GM18502 (cell line): ENCODE results near the gene C6orf52.
"Not testable (repeated sequence)": the region's sequence is repeated elsewhere in the genome, so short reads cannot be mapped to it uniquely, and the experiment has no call there.

Source experiments
- ATAC-seq: cut with Tn5 transposase; IDR thresholded peaks from one replicate; pipeline ENCODE4 v1.9.1; 2021; ENCODE audit warnings: mild to moderate bottlenecking; ENCODE audit not compliant: unreplicated experiment, poor library complexity

The C6orf52 gene

GRCh38 chr6:10694302-10695085 is at the start of gene C6orf52, which contains the start of gene PAK1IP1:
Gene C6orf52, minus strand, starts transcription at chr6:10694616. Its CDS starts 7,066 bp downstream, at chr6:10687550.
Gene PAK1IP1, plus strand, starts transcription at chr6:10694972. Its CDS starts 14 bp downstream, at chr6:10694986.
- ATAC-seq: peak; percentile 98

GRCh38 chr6:10743515-10743914 is 49.1 kb upstream of the C6orf52 start:
- no peak for ATAC-seq

GRCh38 chr6:10742251-10742650 is 47.8 kb upstream of the C6orf52 start:
- no peak for ATAC-seq

GRCh38 chr6:10741643-10742042 is 47.2 kb upstream of the C6orf52 start:
- not testable (repeated sequence) for ATAC-seq

GRCh38 chr6:10740061-10740460 is 45.6 kb upstream of the C6orf52 start:
- ATAC-seq: no peak

DNA sequence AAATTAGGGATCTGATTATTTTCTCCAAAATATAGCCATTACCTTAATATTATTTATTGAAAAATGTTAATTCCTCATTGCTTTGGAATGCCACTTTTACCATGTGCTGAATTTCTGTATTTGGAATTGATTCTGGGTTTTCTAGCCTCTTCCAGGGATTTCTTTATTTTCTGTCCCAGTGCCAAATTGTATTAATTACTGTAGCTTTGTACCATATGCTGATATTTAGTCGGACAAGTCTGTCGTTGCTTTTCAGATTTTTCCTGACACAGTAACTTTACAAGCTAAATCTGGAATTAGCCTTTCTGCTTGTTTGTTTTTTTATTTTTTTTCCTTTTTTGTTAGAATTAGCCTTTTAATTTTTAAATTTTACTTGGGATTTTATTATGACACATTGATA is 42.3 kb upstream of the C6orf52 start:
- no peak for ATAC-seq

DNA sequence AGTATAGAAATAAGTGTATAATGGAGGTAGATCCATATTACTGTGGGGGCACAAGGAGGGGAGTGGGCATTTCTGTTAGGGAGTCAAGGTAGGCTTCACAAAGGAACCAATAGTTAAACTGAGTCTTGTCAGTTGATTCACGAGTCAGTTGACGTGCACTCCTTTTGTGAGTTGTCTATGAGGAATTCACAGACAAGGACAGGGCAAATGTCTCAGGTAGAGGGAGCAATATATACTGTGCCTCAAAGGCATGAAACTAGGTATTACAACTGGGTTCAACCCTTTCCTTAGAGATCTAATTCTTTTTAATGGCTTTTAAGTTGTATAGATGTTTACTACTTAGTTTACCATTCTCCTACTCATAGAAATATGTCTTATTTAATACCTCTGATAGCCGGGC is 39.4 kb upstream of the C6orf52 start:
- ATAC-seq: no peak

GRCh38 chr6:10733151-10733715 is 38.8 kb upstream of the C6orf52 start:
- ATAC-seq: no peak

- no peak for ATAC-seq
Observed at GRCh38 chr6:10730254-10730653, 35.8 kb upstream of the C6orf52 start.

DNA sequence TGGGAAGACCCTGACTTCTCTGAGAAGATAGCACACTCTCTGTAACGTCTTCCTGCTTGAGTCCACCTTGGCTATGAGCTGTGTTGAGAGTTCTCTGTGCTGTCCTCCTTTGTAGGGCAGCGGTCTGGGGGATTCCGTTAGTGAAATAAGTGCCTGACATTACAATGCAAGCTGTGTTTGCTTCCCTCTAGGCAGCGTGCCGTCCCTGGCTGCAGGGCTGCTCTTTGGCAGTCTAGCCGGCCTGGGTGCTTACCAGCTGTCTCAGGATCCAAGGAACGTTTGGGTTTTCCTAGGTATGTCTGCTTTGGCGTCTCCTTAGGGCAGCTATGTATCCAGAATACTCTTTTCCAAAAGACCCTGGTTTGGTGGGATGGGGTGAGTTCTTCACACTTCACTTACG is 31.3 kb upstream of the C6orf52 start:
- ATAC-seq: no peak

DNA sequence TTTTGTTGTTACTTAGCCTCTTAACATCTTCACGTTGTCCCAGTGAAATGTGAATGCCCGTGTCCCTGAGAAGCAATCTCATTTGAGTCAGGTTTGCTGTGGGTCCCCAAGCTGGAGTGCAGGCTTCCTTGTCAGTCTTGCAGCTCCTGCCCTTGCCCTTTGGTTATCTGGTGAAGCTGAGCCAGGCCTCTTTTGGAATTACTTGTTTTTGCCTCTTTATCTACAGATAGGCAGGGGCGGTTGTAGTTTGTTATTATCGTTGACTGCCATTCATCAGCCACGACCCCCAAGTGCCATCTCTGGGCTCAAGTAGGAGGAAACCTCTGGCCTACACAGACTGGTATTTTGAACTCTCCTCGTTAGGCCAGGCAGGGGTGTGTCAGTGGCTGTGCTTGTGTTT is 30.6 kb upstream of the C6orf52 start:
- no peak for ATAC-seq

DNA sequence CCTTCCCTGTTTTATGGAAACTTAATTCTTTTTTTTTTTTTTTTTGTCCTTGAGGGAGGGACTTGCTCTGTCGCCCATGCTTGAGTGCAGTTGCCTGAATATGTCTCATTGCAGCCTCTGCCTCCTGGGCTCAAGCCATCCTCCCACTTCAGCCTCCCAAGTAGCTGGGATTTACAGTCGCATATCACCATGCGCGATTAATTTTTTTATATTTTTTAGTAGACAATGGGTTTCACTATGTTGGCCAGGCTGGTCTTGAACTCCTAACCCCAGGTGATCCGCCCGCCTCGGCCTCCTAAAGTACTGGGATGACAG is 29.1 kb upstream of the C6orf52 start:
- no peak for ATAC-seq

DNA sequence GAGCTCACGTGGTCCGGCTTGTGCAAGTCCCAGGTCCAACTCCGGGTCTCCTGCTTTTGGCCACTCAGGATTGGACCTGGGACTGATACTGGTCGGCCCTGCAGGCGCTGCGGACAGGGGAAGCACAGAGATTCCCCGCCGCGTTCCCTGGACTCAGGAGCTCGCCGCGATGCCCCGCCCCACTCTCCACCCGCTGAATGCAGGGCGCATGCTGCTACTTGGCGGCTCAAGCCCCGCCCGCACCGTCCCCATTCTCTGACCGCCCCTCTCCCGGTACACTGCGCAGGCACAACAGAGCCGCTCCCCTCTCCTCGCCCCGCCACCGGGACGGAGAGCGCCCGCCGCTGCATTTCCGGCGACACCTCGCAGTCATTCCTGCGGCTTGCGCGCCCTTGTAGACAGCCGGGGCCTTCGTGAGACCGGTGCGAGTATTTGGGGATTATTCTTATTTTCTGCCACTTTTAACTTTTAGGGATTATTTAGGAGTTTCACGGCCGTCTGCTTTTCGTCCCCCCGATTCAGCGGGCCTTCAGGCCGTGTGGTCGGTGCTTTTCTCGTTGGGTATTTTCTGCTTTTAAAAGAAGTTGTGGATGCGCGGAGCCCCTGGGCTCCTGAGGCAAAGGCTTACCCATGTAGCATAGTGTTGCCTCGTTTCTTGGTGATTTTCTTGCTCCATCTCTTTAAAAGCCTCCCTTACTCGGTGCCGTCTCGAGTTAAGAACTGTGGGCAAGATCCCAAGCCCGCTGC is 28.6 kb upstream of the C6orf52 start, which contains the start of gene TMEM14C:
TMEM14C (plus strand) TSS at position 251 of the 747 bp plus-strand sequence. CDS start 1,544 bp downstream, outside the sequence.
- peak; percentile 95 for ATAC-seq

- ATAC-seq: no peak
Observed at GRCh38 chr6:10722570-10722819, 28.1 kb upstream of the C6orf52 start.

- ATAC-seq: no peak
Observed at GRCh38 chr6:10721850-10722569, 27.6 kb upstream of the C6orf52 start.

GRCh38 chr6:10720960-10721849 is 26.8 kb upstream of the C6orf52 start:
- ATAC-seq: not testable (repeated sequence)

DNA sequence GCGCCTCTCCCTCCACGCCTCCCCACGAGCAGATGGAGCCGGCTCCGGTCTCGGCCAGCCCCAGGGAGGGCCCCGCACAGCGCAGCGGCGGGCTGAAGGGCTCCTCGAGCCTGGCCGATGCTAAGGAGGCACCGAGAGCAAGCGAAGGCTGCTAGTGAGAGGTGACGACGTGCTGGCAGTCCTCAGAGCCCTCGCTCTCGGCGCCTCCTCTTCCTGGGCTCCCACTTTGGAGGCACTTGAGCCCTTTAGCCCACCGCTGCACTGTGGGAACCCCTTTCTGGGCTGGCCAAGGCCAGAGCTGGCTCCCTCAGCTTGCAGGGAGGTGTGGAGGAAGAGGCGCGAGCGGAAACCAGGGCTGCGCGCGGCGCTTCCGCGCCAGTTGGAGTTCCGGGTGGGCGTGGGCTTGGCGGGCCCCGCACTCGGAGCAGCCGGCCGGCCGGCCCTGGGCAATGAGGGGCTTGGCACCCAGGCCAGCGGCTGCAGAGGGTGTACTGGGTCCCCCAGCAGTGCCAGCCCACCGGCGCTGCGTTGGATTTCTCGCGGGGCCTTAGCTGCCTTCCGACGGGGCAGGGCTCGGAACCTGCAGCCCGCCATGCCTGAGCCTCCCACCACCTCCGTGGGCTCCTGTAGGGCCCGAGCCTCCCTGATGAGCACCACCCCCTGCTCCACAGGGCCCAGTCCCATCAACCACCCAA is 26.0 kb upstream of the C6orf52 start:
- peak; percentile 45 for ATAC-seq

GRCh38 chr6:10719964-10720264 is 25.5 kb upstream of the C6orf52 start:
- no peak for ATAC-seq

GRCh38 chr6:10719296-10719963 is 25.0 kb upstream of the C6orf52 start:
- ATAC-seq: no peak
